HepG2 (cell line): ENCODE results near the gene MCC. TPM values are rescaled to one million over a fixed set of nuclear protein-coding genes. Genes with fewer than 3 reads are reported as not detected.

Source experiments
- ATAC-seq: fragments of 200-7000 bp; cut with Tn5 transposase; 3 replicates; pipeline ENCODE4 v1.9.1; 2020; ENCODE audit warnings: mild to moderate bottlenecking, moderate library complexity
- BruUV-seq: library from RNA; stranded (reverse); fragments of 400-500 nt; replicated peaks from 2 replicates; lab custom pipeline; 2021; lab: Mats Ljungman, UMichigan
- CTCF ChIA-PET: fragments of 300-600 bp; formaldehyde crosslinking; extraction: SDS; loops from one replicate; lab custom pipeline; 2021; ENCODE audit warnings: low total read pairs, inconsistent platforms, low intra/inter-chr PET ratio; lab: Yijun Ruan, JAX
- POLR2A ChIA-PET: fragments of 350-600 bp; sonication (Branson Sonifier 250); formaldehyde crosslinking; loops from one replicate; lab custom pipeline; 2020; ENCODE audit warnings: antibody characterized with exemption, inconsistent platforms; lab: Yijun Ruan, JAX
- DNase-seq: peaks from one replicate; pipeline ENCODE4 v3.0.0-alpha.2; 2015; ENCODE audit warnings: low spot score
- FAIRE-seq: peaks from 3 replicates; lab custom pipeline; 2011; peaks lifted over from hg19 to GRCh38; lab: Jason Lieb, UNC
- H2AFZ ChIP-seq: one replicate; pipeline ENCODE4 v1.6.1; 2011; ENCODE audit warnings: low read length, inconsistent platforms
- H3K27ac ChIP-seq: fragments of 300-600 bp; 3 replicates; pipeline ENCODE4 v1.8.0; 2011; ENCODE audit warnings: mixed run types, mild to moderate bottlenecking, mixed read lengths, low read length, inconsistent platforms; ENCODE audit not compliant: insufficient read depth; ENCODE audit errors: extremely low read length
- H3K27me3 ChIP-seq, 2 experiments: fragments of 200-600 bp in 1 of 2; 2 replicates in 1 of 2; 3 replicates in 1 of 2; pipeline versions ENCODE4 v1.6.0 to v1.8.0; 2011; ENCODE audit warnings: low read length in 2 of 2, mild to moderate bottlenecking in 2 of 2, moderate library complexity in 2 of 2, inconsistent platforms in 1 of 2; ENCODE audit not compliant: insufficient read depth in 2 of 2, control insufficient read depth in 1 of 2
- H3K36me3 ChIP-seq, 2 experiments: fragments of 200-600 bp in 1 of 2; replicated peaks in 1 of 2; 2 replicates in 1 of 2; 3 replicates in 1 of 2; pipeline versions ENCODE4 v1.5.1 to v1.8.0; 2011; ENCODE audit warnings: low read length in 2 of 2, inconsistent platforms in 1 of 2; ENCODE audit not compliant: insufficient read depth in 2 of 2, control insufficient read depth in 1 of 2
- H3K4me1 ChIP-seq: 2 replicates; pipeline ENCODE4 v1.5.1; 2012; ENCODE audit warnings: low read length, inconsistent platforms; ENCODE audit not compliant: insufficient read depth
- H3K4me2 ChIP-seq: 2 replicates; pipeline ENCODE4 v1.6.0; 2011; ENCODE audit warnings: low read depth, low read length, inconsistent platforms
- H3K4me3 ChIP-seq, 3 experiments: fragments of 200-600 bp in 1 of 3; sonication (generic), shearing (Covaris generic) in 1 of 3; replicated peaks in 1 of 3; 2 replicates each; pipeline ENCODE4 v1.5.1; 2011 to 2016; ENCODE audit warnings: low read length in 3 of 3, inconsistent platforms in 2 of 3, low read depth in 2 of 3, mild to moderate bottlenecking in 2 of 3, control low read depth in 1 of 3, mixed read lengths in 1 of 3; ENCODE audit not compliant: insufficient read depth in 1 of 3
- H3K79me2 ChIP-seq: one replicate; pipeline ENCODE4 v1.6.1; 2011; ENCODE audit warnings: low read length, inconsistent platforms; ENCODE audit not compliant: insufficient read depth
- H3K9ac ChIP-seq: 2 replicates; pipeline ENCODE4 v1.6.0; 2011; ENCODE audit warnings: mild to moderate bottlenecking, low read depth, low read length, inconsistent platforms; ENCODE audit not compliant: insufficient read depth
- H3K9me3 ChIP-seq: 2 replicates; pipeline ENCODE4 v1.5.1; 2012; ENCODE audit warnings: mild to moderate bottlenecking, low read length
- H4K20me1 ChIP-seq: 2 replicates; pipeline ENCODE4 v1.6.0; 2011; ENCODE audit warnings: inconsistent platforms, mild to moderate bottlenecking, low read length, moderate library complexity; ENCODE audit not compliant: insufficient read depth
- HMGA1 ChIP-seq: sonication (generic); formaldehyde crosslinking; conservative IDR thresholded peaks from 2 replicates; pipeline ENCODE4 v1.4.0; 2020; ENCODE audit warnings: missing genetic modification reagents
- HNRNPLL ChIP-seq: fragments of 200-400 bp; formaldehyde crosslinking; IDR thresholded peaks from 2 replicates; pipeline ENCODE4 v1.6.1; 2017; ENCODE audit warnings: mild to moderate bottlenecking, low read depth, low read length; ENCODE audit not compliant: poor library complexity, severe bottlenecking
- HNRNPUL1 ChIP-seq: fragments of 200-400 bp; formaldehyde crosslinking; IDR thresholded peaks from 2 replicates; pipeline ENCODE4 v1.6.1; 2017; ENCODE audit warnings: low read depth, mild to moderate bottlenecking, low read length, moderate library complexity
- KLF13 ChIP-seq: sonication (generic); formaldehyde crosslinking; IDR thresholded peaks from 2 replicates; pipeline ENCODE4 v1.4.0; 2020; ENCODE audit warnings: mild to moderate bottlenecking, missing genetic modification reagents
- NFE2L2 ChIP-seq: fragments of 150-350 bp; IDR thresholded peaks from 2 replicates; pipeline ENCODE4 v1.6.1; 2014; ENCODE audit warnings: low read length
- RARA ChIP-seq: IDR thresholded peaks from 2 replicates; pipeline ENCODE4 v1.6.1; 2016; ENCODE audit warnings: missing genetic modification reagents, missing compliant biosample characterization
- ZMYM3 ChIP-seq: sonication (generic); formaldehyde crosslinking; IDR thresholded peaks from 2 replicates; pipeline ENCODE4 v1.5.1; 2020; ENCODE audit warnings: mild to moderate bottlenecking, missing genetic modification reagents
- WGBS: methylation state at CpG from one replicate; pipeline ENCODE4 v1.1.6; 2017; ENCODE audit warnings: low lambda C conversion rate; 5-methylcytosine and 5-hydroxymethylcytosine counted together
- in situ Hi-C: cut with HindIII; loops from 2 replicates; pipeline ENCODE4 v1.10.0; 2017; ENCODE audit warnings: low pct_unique_long_range_greater_than_20kb; ENCODE audit not compliant: extremely low pct_ligation_motif_present
- intact Hi-C: fragments of 100-400 bp; cut with micrococcal nuclease; formaldehyde crosslinking; loops from one replicate; pipeline ENCODE4 v1.10.0; 2022; ENCODE audit not compliant: unreplicated experiment
- polyA plus RNA-seq, 8 experiments: library from polyadenylated mRNA; depleted of rRNA in 3 of 8; stranded (reverse) in 7 of 8; unstranded in 1 of 8; fragments of >200 nt; fragmentation: Illumina TruSeq in 4 of 8; extraction: Trizol in 4 of 8; gene quantifications; 2 replicates each; pipeline versions ENCODE4 v1.2.1 to v1.2.3, GENCODE V29; 2011 to 2016; ENCODE audit warnings: low read depth in 4 of 8, missing spikeins in 1 of 8, mixed read lengths in 1 of 8; ENCODE audit not compliant: insufficient read depth in 1 of 8
- total RNA-seq, 5 experiments: library from RNA; depleted of rRNA; stranded (reverse); fragments of >200 nt; fragmentation: Illumina TruSeq; extraction: Trizol; gene quantifications; 2 replicates each; pipeline ENCODE4 v1.2.3, GENCODE V29; 2016; ENCODE audit warnings: low read depth in 1 of 5
- TF ChIP-seq, protein P1 (sequence below): IDR thresholded peaks from 2 replicates; pipeline ENCODE4 v1.6.1; 2012; ENCODE audit warnings: low read depth, low read length, improper control_type of control experiment
- TF ChIP-seq, protein P2 (sequence below): sonication (generic); formaldehyde crosslinking; IDR thresholded peaks from 2 replicates; pipeline ENCODE4 v1.4.0; 2020; ENCODE audit warnings: low read depth, missing genetic modification reagents

The MCC gene
- total and polyA plus RNA-seq, 2 of the 13 experiments (the other 11 are each of a cell fraction or from before 2014, with no cell fraction given) = 0.55 to 2.4 TPM

DNA sequence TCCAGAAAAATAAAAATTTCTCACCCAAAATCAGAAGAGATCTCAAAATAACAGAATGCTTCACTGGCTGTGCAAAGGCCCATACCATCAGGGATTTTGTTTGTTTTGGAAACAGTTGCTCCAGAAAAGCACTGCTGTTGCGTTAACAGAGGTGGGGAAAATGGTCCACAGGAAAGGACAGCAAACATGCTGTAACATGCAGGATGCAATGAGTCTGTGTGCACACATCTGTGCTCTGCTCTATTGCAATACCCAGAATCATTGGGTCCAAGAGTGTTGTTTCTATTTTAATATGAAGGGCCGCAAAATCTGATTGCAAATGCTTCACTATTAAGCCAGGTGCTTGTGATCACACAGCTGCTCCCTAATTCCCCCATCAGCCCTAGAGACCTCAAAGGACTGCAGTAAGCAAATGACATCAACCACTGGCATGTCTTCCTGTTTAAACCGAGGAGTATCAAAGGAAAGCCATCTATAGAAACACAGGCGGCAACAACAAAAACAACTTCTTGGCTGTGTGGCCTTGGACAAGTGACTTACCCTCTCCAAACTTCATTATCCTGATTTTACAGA lies 370.6 kb downstream of the MCC start:
- no peak for ATAC-seq
- Histone ChIP-seq H2AFZ (no peak overlapping the region), H3K27me3 (no peaks in the 10 kb centered on the region), H3K4me1 (no peaks in the 10 kb centered on the region), H3K4me3 (no peak overlapping the region), H3K79me2 (no peaks in the 10 kb centered on the region), H3K4me2 (no peak overlapping the region), H3K9ac (no peak overlapping the region), H3K36me3 (no peaks in the 10 kb centered on the region), H3K9me3 (no peaks in the 10 kb centered on the region), H4K20me1 (no peaks in the 10 kb centered on the region), H3K27ac (no peak overlapping the region)
- ChIA-PET CTCF (no interaction called here), POLR2A (no interaction called here)
- in situ Hi-C loops (no loop called here), intact Hi-C loops (no loop called here)
- BruUV-seq = no TSS peak
- WGBS = 81% methylated on average over 4 of the region's 4 CpGs
- no peak for FAIRE-seq
- no peak for DNase-seq
- TF ChIP-seq ZMYM3 (CRISPR knock-in tag) = no peak
- TF ChIP-seq HMGA1 (CRISPR knock-in tag) = no peak
- no peak for TF ChIP-seq KLF13 (CRISPR knock-in tag)
- TF ChIP-seq HNRNPUL1 = no peak

DNA sequence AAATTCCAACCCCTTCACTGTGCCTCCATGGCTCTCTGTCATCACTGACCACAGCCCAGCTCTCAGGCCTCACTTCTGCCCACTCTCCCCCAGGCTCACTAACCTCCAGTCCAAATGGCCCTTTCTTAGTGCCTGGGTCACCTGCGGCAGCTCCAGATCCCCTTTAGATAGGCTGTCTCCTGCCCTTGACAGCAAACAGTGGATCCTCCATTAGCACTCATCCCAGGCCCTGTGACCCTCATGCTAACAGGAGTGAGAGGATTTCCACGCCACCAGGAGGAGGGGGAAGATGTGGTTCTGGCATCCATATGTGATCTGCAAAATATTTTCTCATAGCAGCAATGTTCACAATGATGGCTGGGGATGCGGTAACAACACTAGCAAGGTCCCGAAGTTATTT lies 372.3 kb downstream of the MCC start:
- no peaks in the 10 kb centered on the region for H4K20me1 ChIP-seq

More for the DNA sequence above, 372.3 kb downstream of the MCC start:
- Histone ChIP-seq H3K27me3 (no peaks in the 10 kb centered on the region), H3K9ac (no peak overlapping the region), H2AFZ (no peak overlapping the region), H3K9me3 (no peaks in the 10 kb centered on the region), H3K36me3 (no peaks in the 10 kb centered on the region), H3K79me2 (no peaks in the 10 kb centered on the region), H3K4me1 (no peaks in the 10 kb centered on the region), H3K4me3 (no peak overlapping the region), H3K27ac (no peak overlapping the region), H3K4me2 (no peak overlapping the region)
- intact Hi-C loops = no loop called here
- no peak for ATAC-seq
- TF ChIP-seq, protein P1, sequence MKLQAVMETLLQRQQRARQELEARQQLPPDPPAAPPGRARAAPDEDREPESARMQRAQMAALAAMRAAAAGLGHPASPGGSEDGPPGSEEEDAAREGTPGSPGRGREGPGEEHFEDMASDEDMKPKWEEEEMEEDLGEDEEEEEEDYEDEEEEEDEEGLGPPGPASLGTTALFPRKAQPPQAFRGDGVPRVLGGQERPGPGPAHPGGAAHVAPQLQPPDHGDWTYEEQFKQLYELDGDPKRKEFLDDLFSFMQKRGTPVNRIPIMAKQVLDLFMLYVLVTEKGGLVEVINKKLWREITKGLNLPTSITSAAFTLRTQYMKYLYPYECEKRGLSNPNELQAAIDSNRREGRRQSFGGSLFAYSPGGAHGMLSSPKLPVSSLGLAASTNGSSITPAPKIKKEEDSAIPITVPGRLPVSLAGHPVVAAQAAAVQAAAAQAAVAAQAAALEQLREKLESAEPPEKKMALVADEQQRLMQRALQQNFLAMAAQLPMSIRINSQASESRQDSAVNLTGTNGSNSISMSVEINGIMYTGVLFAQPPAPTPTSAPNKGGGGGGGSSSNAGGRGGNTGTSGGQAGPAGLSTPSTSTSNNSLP = no peak
- TF ChIP-seq, protein P2, sequence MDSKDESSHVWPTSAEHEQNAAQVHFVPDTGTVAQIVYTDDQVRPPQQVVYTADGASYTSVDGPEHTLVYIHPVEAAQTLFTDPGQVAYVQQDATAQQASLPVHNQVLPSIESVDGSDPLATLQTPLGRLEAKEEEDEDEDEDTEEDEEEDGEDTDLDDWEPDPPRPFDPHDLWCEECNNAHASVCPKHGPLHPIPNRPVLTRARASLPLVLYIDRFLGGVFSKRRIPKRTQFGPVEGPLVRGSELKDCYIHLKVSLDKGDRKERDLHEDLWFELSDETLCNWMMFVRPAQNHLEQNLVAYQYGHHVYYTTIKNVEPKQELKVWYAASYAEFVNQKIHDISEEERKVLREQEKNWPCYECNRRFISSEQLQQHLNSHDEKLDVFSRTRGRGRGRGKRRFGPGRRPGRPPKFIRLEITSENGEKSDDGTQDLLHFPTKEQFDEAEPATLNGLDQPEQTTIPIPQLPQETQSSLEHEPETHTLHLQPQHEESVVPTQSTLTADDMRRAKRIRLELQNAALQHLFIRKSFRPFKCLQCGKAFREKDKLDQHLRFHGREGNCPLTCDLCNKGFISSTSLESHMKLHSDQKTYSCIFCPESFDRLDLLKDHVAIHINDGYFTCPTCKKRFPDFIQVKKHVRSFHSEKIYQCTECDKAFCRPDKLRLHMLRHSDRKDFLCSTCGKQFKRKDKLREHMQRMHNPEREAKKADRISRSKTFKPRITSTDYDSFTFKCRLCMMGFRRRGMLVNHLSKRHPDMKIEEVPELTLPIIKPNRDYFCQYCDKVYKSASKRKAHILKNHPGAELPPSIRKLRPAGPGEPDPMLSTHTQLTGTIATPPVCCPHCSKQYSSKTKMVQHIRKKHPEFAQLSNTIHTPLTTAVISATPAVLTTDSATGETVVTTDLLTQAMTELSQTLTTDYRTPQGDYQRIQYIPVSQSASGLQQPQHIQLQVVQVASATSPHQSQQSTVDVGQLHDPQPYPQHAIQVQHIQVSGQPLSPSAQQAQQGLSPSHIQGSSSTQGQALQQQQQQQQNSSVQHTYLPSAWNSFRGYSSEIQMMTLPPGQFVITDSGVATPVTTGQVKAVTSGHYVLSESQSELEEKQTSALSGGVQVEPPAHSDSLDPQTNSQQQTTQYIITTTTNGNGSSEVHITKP (CRISPR knock-in tag) = no peak
- TF ChIP-seq NFE2L2 = no peak
- TF ChIP-seq RARA (CRISPR knock-in tag) = no peak
- TF ChIP-seq HNRNPLL = no peak
- no TSS peak for BruUV-seq
- no peak for DNase-seq
- no peak for FAIRE-seq
- CTCF ChIA-PET = no interaction called here
- 86% methylated on average over 4 of the region's 4 CpGs for WGBS
- in situ Hi-C loops = no loop called here
- POLR2A ChIA-PET = no interaction called here
